Stromal cell of bone marrow (primary cell): ENCODE measurements around the gene SLC16A14.

Source experiments
- DNase-seq: peaks from one replicate; pipeline ENCODE4 v3.0.0-alpha.2; 2012; ENCODE audit warnings: low read depth

The SLC16A14 gene

GRCh38 chr2:230042195-230042594 lies 26.5 kb downstream of the SLC16A14 start:
- peak; percentile 9 for DNase-seq

- no peak for DNase-seq
These were observed 45.4 kb downstream of the SLC16A14 start for GRCh38 chr2:230023313-230023712.

- no peak for DNase-seq
These were observed 49.0 kb downstream of the SLC16A14 start for GRCh38 chr2:230019742-230020141.

- peak; percentile 27 for DNase-seq
These were observed 50.6 kb downstream of the SLC16A14 start for GRCh38 chr2:230018153-230018552.

GRCh38 chr2:230016844-230017243 lies 51.9 kb downstream of the SLC16A14 start:
- no peak for DNase-seq

GRCh38 chr2:230012267-230012884 lies 56.3 kb downstream of the SLC16A14 start:
- DNase-seq, result no peak

- DNase-seq, result no peak
These were observed 57.1 kb downstream of the SLC16A14 start for GRCh38 chr2:230011617-230012016.

- DNase-seq, result no peak
These were observed 58.2 kb downstream of the SLC16A14 start for GRCh38 chr2:230010501-230010900.

- no peak for DNase-seq
These were observed 60.0 kb downstream of the SLC16A14 start for GRCh38 chr2:230008708-230009066.

GRCh38 chr2:230007931-230008707 lies 60.6 kb downstream of the SLC16A14 start:
- peak; percentile 38 for DNase-seq

GRCh38 chr2:230000118-230000841 lies 68.4 kb downstream of the SLC16A14 start:
- DNase-seq, result no peak

- no peak for DNase-seq
These were observed 71.2 kb downstream of the SLC16A14 start for GRCh38 chr2:229997565-229997964.

- peak; percentile 25 for DNase-seq
These were observed 72.4 kb downstream of the SLC16A14 start for GRCh38 chr2:229996320-229996719.

GRCh38 chr2:229993236-229993635 lies 75.5 kb downstream of the SLC16A14 start:
- DNase-seq, result no peak
